GM18507 (cell line): ENCODE data around the gene CWC27.
"Not testable (repeated sequence)": the region's sequence is repeated elsewhere in the genome, so short reads cannot be mapped to it uniquely, and the experiment has no call there.

Experiments
- DNase-seq: peaks from one replicate; pipeline ENCODE4 v3.0.0; 2011; ENCODE audit warnings: low read depth; ENCODE audit not compliant: insufficient read length; ENCODE audit errors: extremely low spot score
- FAIRE-seq: peaks from 2 replicates; lab custom pipeline; 2011; peaks lifted over from hg19 to GRCh38; lab: Jason Lieb, UNC

CWC27 gene

DNA sequence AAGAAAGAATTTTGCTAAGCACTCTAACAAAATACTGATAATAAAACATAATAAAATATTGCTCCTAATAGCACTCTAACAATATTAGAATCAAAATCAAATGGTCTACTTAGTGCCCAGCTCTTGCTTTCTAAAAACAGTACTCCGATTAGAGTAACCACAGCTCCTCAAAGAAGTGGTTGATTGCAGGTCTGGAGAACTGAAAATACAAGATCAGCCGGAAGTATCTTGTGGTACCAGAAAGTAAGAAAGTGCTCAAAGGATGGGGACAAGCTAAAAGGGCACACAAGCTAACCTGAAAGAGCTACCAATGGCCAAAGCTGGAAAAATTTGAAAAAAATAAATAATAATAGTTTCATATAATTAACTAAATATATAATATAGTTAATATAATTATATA, 119.2 kb downstream of the CWC27 start:
- no peak for FAIRE-seq
- DNase-seq = no peak

DNA sequence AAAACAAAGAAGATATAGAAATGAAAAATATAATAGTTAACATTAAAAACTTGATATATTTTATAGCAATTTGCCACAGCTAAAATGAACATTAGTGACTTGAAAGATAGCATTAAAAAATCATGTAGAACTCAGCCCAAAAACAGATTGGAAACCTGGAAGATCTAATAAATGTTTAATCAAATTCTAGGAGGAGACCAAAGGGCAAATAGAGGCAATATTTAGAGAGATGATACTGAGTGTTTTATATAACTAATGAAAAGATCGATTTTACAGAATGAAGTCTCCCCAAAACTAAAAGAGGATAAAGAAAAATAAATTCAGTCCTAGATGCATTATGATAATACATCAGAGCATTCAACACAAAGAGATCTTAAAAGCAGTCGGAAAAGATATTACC, 127.0 kb downstream of the CWC27 start:
- FAIRE-seq = no peak

DNA sequence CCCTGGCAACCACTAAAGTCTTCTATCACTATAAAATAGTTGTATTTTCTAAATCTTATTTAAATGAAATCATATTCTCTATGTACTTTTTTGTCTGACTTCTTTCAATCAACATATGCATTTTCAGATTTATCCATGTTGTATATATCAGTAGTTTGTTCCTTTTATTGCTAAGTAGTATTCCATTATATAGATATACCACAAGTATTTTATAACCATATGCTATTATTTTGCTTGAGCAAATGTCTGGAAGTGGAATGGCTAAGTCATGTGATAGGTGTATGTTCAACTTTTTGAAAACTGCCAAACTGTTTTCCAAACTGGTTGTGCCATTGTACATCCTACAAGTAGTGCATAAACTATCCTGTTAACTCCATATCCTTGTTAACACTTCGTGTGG, 131.1 kb downstream of the CWC27 start:
- DNase-seq (no peak), FAIRE-seq (peak; percentile 12)

More for the DNA sequence above, 127.0 kb downstream of the CWC27 start:
- no peak for DNase-seq

DNA sequence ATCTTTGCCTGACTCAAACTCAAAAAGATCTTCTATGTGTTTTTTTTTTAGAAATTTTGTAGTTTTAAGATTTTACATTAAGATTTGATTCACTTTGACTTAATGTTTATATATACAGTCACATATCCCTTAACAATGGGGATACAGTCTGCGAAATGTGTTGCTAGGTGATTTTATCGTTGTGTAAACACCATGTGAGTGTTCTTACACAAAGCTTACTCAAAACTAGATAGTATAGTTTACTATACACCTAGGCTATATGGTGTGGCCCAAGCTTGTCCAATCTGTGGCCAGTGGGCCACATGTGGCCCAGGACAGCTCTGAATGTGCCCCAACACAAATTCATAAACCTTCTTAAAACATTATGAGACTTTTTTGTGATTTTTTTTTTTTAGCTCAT, 131.9 kb downstream of the CWC27 start:
- no peak for DNase-seq
- FAIRE-seq = no peak

DNA sequence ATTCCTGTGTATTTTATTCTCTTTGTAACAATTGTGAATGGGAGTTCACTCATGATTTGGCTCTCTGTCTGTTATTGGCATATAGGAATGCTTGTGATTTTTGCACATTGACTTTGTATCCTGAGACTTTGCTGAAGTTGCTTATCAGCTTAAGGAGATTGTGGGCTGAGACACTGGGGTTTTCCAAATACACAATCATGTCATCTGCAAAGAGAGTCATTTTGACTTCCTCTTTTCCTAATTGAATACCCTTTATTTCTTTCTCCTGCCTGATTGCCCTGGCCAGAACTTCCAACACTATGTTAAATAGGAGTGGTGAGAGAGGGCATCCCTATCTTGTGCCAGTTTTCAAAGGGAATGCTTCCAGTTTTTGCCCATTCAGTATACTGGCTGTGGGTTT, 138.7 kb downstream of the CWC27 start:
- FAIRE-seq, DNase-seq: not testable (repeated sequence)

DNA sequence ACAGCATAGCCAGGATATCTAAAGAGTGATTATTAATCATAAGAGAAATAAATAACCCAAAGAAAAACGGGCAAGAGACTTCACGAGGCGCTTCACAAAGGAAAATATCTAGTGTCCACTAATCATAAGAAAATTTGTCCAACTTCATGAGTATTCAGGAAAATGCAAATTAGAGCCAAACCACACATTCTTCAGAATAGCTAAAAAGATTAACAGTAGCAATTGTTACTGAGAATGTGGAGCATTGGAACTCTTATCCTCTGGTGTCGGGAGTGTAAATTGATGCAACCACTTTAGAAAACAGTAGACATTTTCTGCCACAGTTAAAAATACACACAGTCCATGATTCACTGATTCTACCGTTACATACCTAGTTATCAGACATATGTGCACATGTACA, 145.7 kb downstream of the CWC27 start:
- no peak for FAIRE-seq

DNA sequence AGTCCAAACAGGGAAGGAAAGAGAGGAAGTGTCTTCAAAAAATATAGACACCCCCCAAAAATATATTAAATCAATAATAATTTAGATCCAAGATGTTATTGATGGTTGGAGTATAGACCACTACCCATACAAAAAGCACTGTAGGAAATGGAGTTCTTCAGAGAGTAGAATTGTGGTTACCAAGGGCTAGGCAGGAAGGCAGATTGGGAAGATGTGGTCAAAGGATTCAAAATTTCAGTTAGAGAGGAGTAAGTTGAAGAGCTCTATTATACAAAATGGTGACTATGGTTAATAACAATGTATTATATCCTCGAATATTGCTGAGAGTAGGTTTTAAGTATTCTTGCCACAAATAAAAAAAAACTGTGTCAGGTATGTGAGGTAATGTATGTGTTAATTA, 149.4 kb downstream of the CWC27 start:
- FAIRE-seq (no peak), DNase-seq (no peak)

More for the DNA sequence above, 145.7 kb downstream of the CWC27 start:
- no peak for DNase-seq

DNA sequence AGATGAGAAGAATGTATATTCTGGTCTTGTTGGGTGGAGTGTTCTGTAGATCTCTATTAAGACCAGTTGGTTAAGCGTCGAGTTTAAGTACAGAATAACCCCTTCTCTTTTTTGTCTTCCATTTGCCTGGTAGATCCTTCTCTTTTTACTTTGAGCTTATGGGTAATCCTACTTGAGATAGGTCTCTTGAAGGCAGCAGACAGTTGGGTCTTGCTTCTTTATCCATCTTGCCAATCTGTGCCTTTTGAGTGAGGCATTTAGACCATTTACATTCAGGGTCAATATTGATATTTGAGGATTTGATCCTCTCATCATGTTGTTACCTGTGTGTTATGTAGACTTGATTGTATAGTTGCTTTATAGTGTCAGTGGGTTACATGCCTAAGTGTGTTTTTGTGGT, 152.7 kb downstream of the CWC27 start:
- no peak for DNase-seq
- no peak for FAIRE-seq

DNA sequence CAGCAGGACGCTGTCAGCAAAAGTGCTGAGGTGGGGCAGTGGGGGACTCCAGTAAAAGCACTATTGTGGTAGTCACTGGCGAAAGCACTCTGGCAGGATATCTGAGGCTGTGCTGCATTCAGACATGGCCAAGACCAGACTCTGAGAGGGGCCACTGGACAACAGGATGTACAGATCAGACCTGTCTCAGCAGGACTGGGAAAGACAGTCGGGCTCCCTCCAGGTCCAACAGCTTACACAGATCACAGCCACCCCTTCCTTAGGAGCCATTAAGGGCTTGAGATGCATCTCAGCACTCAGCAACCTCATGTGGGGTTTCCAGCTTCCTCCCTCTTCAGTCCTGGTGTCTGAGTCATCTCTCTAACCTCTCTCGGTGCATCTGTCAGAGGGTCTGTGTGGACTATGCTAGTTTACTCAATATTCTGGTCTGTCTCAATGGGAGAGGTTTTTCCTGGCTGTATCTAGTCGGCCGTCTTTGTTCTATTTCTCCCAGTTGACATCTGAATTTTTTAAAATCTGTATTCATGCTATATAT, 154.5 kb downstream of the CWC27 start:
- no peak for DNase-seq
- no peak for FAIRE-seq

DNA sequence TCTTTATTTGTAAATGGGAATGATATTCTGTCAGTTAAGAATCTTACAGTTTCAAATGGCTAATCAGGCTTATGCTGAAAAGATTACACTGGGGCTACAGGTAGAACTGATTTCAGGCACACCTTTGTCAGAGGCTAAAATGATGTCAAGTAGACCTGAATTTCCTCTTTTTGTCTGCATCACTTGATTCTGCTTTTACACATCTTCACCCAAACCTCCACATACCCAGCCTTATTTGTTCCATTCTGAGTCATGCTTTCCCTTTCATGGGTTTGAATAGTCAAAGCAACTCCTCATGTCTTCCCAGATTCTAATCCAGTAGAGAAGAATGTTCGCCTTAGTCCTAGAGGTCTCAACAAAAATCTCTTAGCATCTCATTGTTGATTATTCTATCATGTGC, 156.4 kb downstream of the CWC27 start:
- DNase-seq (no peak), FAIRE-seq (peak; percentile 24)

DNA sequence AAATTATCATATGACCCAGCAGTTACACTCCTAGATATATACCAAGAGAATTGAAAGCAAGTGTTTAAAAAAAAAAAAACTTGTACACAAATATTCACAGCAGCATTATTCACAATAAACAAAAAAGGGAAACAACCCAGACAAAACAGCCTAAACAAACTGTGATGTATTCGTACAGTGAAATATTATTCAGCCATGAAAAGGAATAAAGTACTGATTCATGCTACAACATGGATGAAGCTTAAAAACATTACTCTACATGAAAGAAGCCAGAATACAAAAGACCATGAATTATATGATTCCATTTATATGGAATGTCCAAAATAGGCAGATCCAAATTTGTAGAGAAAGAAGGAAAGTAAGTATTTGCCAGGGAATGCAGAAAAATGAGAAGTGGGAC, 161.1 kb downstream of the CWC27 start:
- FAIRE-seq = no peak

DNA sequence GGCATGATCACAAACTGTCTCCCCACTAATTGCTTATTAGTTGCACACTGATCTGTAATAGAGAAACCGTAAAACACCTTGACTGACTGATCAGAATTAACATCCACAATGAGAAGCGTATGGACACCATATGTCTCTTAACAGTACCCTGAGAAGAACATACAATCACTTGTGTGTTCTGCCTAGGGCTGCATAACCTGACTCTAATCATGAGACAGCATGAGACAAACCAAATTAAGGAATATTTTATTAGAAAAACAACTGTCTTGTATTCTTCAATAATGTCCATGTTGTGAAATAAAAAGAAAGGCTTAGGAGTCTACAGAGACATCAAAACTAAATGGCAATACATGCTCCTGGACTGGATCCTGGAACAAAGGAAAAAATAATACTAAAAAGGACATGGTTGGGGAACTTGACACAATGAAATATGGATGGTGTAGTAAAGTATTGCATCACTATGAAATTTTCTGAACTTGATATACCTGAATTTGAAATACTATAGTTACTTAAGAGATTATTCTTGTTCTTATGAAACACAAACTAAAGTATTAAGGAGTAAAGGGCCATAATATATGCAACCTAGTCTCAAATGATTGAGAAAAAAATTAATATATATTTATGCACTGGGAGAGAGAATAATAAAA, 162.1 kb downstream of the CWC27 start:
- no peak for FAIRE-seq
- DNase-seq = no peak

More for the DNA sequence above, 161.1 kb downstream of the CWC27 start:
- DNase-seq = no peak

DNA sequence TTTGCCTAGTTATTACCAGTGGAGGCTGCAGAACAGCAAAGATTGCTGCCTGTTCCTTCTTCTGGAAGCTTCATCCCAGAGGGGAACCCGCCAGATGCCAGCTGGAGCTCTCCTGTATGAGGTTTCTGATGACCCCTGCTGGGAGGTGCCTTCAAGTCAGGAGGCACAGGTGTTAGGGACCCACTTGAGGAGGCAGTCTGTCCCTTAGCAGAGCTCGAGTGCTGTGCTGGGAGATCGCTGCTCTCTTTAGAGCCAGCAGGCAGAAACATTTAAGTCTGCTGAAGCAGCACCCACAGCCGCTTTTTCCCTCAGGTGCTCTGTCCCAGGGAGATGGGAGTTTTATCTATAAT, 170.7 kb downstream of the CWC27 start:
- FAIRE-seq = not testable (repeated sequence)

DNA sequence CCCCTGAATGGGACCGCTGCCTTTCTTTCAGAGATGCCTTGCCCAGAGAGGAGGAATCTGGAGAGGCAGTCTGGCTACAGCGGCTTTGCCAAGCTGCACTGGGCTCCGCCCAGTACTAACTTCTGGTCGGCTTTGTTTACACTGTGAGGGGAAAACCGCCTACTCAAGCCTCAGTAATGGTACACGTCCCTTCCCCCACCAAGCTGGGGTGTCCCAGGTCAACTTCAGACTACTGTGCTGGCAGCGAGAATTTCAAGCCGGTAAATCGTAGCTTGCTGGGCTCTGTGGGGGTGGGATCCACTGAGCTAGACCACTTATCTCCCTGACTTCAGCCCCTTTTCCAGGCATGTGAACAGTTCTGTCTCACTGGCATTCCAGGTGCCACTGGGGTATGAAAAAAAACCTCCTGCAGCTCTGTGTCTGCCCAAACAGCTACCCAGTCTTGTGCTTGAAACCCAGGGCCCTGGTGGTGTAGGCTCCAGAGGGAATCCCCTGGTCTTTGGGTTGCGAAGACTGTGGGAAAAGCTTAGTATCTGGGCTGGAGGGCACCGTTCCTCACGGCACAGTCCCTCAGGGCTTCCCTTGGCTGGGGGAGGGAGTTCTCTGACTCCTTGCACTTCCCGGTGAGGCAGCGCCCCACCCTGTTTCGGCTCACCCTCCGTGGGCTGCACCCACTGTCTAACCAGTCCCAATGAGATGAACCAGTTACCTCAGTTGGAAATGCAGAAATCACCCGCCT, 171.2 kb downstream of the CWC27 start:
- FAIRE-seq (no peak), DNase-seq (no peak)

More for the DNA sequence above, 170.7 kb downstream of the CWC27 start:
- not testable (repeated sequence) for DNase-seq

DNA sequence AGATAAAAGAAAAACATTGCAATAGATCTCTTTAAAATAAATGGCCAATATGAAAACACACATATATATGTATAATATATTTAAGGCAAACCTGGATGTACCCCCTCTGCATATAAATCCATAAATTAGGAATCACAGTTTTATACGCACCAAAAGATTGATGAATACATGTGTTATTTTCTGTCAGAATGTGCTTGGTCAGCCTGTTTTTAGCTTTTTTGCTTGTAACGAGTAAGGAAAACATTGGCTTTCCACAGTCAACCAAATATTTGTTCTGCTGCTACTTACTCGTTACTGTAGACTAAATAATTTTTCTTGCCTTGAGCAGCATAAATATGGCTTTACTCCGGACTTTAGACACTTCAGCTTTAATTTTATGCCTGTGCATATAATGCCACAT, 173.7 kb downstream of the CWC27 start:
- FAIRE-seq (no peak), DNase-seq (no peak)

DNA sequence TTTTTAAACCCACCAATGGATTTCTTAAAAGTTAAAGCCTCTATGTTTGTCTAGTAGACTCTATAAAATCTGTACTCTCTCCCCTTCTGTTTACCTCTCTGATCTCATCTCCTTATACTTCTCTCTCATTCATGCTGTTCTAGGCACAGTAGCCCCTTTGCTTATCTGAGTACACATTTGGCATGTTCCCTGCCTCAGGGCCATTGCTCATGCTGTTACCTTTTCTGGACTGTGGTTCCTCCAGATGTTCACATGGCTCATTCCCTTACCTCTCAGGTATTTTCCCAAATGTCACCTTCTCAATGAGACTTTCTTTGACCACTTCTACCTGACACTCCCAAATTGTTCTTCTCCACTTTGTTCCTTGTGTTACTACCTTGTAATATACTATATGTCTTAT, 176.1 kb downstream of the CWC27 start:
- FAIRE-seq = no peak
- no peak for DNase-seq

DNA sequence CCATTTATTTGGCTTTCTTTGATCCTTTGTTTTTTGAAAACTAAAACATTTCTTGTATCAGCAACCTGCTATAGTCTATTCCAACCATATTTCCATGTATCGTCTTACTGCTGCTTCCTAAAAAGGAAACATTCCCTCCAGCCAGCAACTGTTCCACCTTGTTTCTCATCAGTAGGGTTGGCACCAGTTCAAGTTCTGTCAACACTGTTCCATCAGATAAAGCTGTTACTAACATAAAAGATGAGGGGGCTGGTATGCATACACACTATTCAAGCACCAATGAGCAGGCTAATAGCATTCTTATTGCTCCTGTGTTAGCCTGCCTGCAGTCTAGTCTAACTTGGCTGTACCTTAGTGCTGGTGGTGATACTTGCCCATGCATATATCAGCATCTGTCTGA, 178.3 kb downstream of the CWC27 start:
- no peak for DNase-seq
- no peak for FAIRE-seq

DNA sequence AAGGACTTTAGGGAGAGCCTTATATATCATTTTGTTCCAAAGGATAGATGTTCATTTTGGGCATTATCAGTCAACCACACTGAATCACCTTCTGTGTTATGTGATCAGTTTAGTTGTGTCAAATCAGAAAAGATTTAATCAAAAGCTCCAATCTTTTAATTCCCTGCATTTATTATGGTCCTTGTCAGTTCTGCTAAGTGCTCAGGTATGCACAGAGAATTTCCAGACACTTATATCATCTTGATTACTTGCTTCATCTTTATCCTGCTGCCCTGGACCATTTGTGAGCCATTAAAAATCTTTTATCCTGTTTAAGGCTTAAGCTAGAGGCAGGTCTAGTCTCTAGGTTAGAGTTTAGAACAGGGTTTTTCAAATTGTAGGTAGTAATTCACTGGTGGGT, 179.1 kb downstream of the CWC27 start:
- DNase-seq = no peak
- FAIRE-seq = no peak

DNA sequence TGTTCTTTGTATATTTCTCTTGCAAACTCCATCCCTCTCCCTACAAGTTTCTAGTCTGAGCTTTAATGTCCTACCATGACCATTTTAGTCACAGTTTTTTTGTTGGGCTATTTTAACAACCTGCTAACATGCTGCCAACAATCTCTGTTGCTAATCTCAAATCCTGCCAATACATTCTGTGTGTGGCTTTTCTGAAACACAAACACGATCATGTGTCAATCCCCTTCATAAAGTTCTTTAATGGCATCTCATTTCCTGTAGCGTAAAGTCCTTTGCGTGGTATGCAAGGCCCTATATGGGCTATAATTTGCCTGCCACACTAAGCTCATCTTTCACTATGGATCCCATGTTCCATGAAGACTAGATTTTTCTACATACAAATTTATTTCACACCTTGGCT, 180.6 kb downstream of the CWC27 start:
- DNase-seq (no peak), FAIRE-seq (no peak)

DNA sequence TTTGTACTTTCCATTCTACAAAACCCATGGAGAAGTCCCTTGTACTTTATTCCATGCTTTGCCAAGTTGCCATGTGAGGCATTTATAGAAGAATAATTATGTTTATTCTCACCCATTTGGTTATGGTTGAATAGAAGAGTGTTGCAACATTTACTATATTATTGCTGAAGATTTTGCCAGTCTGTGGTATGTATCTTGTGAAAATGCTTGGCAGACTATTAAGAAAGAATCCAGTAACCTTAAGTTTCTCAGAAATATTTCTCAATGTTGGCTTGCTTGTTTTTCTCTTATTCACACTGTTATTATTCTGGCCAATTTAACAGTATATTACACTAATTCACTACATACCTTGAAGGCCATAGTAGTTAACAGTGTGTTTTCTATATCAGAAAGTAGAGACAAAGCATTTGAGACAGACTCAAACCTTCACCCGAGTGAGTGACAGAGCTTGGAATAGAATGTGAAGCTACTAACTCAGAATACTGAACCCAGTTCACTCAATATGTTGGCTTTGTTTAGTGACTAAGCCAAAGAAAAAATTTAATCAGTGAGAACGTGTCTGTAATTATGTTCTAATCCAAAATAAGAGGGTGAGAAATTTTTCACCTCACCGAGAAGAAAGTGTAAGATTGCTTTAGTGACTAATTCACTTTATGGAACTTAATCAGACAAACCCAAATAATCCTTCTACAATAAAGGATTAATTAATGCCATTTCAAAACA, 184.4 kb downstream of the CWC27 start:
- DNase-seq (no peak), FAIRE-seq (no peak)
